Erythroblast (primary cell): ENCODE results near the gene LARGE1.

Experiments used
- GATA1 ChIP-seq: IDR thresholded peaks from 2 replicates; pipeline ENCODE4 v1.6.1; 2011; ENCODE audit warnings: low read depth, mild to moderate bottlenecking, control low read depth, low read length, moderate library complexity
- POLR2A ChIP-seq: IDR thresholded peaks from 2 replicates; pipeline ENCODE4 v1.6.1; 2011; ENCODE audit warnings: mild to moderate bottlenecking, low read length

- TF ChIP-seq POLR2A (no peak), GATA1 (no peak)
Measured at GRCh38 chr22:33964121-33964520, 43.8 kb upstream of the LARGE1 start.
